ENCODE results near the gene LRRC23.
A peak's percentile ranks its signal among the peaks of the same experiment; 100 is the strongest.
"Not testable (repeated sequence)": the region's sequence is repeated elsewhere in the genome, so short reads cannot be mapped to it uniquely, and the experiment has no call there.

The LRRC23 gene

DNA sequence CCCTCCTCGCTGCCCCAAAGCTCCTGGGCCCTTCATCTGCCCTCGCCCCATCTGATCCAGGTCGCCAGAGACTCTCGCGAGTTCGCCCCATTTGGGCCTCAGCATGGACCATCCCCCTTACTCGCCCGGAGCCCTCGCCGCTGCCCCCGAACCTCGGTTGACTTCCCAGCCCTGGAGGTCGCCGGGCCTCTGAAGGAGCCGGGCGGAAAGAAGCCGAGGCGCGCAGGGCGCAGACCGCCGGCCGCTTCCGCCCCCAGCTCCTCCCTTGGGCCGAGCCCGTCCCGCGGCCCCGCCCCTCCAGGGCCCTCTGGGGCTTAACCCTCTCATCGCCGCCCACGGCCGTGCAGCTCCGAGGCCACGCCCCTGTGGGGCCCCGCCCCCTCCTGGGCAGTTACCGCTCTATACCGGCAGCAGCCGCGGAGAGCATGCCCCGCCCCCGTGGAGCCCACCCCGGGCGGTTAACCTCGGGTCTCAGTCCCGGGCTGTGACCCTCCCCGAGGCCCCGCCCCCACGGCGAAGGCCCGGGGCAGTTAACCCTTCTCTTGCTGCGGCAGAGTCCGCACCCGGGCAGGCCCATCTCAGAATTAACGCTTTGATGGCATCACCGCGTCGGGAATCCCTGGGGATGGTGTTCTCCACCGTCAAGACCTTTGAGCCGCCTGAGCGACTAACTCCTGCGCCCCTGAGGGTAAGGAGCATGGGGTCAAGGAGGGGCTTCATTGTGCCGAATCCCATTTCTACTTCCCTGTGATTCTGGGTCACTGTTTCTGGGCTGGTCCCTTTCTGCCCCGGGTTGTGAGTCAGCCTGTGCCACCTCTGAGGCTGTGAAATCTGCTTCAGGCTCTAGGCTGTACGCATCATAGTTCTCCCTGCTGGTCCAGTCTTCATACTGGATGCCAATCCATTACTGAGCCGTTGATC lies 31.3 kb upstream of the LRRC23 start, which contains the start of gene SPSB2:
SPSB2 (minus strand) TSS at position 210 of the 921 bp plus-strand sequence. CDS start 402 bp downstream, outside the sequence.
- peak; percentile 62 for DNase-seq

DNA sequence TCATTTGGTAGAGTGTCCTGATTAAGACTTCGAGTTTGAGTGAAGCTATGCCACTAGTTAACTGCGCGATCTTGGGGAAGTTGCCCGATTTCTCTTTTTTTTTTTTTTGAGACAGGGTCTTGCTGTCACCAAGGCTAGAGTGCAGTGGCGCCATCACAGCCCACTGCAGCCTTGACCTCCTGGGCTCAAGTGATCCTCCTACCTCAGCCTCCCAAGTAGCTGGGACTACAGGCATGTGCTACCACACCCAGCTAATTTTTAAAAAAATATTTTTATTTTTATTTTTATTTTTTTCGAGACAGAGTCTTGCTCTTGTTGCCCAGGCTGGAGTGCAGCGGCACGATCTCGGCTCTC lies 30.6 kb upstream of the LRRC23 start:
- DNase-seq = not testable (repeated sequence)

DNA sequence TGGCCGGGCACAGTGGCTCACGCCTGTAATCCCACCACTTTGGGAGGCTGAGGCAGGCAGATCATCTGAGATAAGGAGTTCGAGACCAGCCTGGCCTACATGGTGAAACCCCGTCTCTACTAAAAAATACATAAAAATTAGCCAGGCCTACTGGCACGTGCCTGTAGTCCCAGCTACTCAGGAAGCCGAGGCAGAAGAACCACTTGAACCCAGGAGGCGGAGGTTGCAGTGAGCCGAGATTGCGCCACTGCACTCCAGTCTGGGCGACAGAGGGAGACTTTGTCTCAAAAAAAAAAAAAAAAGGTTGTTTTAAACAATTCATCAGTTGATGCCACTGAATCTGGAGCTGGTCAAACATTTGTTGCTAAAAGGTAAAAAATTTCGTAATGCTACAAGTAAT lies 24.8 kb upstream of the LRRC23 start:
- DNase-seq = not testable (repeated sequence)

DNA sequence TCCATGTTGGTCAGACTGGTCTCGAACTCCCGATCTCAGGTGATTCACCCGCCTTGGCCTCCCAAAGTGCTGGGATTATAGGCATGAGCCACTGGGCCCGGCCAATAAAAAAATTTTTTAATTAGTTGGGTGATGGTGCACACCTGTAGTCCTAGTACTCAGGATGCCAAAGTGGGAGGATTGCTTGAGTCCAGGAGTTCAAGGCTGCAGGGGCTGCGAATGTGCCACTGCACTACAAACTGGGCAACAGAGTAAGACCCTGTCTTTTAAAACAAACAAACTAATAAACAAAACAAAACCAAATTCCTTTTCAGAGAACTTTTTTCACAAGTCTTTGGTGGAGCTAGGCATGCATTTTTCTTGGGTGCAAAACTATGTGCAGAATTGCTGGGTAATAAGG lies 21.4 kb upstream of the LRRC23 start:
- DNase-seq = no peak

DNA sequence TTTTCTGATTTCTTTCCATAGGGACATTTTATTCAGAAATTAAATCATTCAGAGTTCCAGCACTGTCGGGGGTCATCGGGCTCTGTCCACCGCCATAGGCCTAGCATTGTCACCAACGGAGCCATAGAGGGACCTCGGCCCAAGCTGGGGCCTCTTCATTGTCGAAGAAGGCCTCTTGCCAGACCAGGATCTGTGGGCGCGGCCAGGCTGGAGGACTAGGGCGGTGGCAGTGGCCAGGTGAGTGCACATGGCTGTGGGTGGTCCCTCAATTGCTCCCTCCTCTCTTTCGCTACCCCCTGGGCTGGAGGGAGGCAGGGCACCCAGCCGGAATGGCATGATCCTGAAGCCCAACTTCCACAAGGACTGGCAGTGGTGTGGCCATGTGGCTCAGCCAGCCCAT lies 20.9 kb upstream of the LRRC23 start:
- DNase-seq = no peak

DNA sequence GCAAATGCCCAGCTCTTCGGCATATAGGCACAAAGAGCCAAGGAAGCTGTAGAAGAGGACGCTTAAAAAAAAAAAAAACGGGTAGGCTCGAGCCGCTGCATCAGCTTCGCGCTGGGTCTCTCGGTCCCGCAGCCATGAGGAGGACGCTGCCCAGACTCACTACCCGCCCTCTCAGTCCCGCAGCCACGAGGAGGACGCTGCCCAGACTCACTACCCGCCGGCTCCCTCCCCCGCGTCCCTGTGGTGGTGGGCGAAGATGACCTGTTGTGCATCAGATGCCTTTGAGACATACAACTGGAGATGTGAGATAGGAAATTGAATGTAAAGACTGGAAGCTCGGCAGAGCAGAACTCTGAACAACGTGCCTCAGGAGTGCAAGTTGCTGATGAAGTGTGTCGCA lies 20.1 kb upstream of the LRRC23 start:
- no peak for DNase-seq

DNA sequence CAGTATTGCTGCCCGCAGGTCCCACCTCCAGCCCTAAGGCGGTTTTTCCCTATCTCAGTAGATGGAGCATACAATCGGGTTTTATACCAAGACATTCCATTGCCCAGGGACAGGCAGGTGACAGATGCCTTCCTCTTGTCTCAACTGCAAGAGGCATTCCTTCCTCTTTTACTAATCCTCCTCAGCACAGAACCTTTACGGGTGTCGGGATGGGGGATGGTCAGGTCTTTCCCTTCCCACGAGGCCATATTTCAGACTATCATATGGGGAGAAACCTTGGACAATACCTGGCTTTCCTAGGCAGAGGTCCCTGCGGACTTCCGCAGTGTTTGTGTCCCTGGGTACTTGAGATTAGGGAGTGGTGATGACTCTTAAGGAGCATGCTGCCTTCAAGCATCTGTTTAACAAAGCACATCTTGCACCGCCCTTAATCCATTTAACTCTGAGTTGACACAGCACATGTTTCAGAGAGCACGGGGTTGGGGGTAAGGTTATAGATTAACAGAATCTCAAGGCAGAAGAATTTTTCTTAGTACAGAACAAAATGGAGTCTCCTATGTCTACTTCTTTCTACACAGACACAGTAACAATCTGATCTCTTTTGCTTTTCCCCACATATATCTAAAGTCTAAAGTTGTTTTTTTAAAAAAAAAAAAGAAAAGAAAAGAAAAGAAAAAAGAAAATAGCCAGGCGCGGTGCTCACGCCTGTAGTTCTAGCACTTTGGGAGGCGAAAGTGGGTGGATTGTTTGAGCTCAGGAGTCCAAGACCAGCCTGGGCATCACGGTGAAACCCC lies 18.2 kb upstream of the LRRC23 start:
- DNase-seq = not testable (repeated sequence)

DNA sequence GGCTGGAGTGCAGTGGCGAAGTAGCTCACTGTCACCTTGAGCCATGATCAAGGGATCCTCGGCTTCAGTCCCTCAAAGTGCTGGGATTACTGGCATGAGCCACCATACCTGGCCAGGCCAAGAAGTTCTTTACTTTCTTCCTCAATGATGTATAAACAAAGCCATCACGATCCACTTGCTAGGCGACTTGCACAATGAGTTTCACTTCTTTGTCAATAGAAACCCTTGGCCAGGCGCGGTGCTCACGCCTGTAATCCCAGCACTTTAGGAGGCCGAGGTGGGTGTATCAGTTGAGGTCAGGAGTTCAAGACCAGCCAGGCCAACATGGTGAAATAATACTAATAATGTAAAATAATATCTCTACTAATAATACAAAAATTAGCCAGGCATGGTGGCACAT lies 17.2 kb upstream of the LRRC23 start:
- DNase-seq = peak; percentile 21

DNA sequence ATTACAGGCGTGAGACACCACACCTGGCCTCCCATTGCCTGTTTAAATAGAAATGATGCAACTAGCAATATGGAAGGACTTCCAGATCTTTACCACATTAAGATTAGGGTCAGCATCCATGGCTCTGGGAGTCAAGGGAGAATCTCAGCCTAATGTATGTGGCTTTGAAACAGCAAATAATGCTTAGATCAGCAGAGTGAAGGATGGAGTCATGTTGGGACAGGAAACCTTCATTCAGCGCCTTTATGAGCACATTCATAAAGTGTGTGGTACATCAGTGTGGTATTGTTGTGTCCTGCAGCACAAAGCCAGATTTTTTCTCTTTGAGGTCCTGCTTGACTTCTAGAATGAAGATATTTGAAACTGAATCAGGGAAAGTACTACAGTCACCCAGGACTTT lies 16.3 kb upstream of the LRRC23 start:
- no peak for DNase-seq

DNA sequence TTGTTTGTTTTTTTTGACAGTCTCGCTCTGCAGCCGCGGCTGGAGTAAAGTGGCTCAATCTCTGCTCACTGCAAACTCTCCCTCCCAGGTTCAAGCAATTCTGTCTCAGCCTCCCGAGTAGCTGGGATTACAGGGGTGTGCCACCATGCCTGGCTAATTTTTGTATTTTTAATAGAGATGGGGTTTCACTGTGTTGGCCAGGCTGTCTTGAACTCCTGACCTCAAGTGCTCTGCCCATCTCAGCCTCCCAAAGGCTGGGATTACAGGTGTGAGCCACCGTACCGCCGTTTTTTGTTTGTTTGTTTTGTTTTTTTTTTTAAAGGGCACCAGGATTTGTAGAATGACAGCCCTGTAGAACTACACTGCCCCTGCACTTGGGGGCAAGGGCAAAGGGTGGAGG lies 15.8 kb upstream of the LRRC23 start:
- not testable (repeated sequence) for DNase-seq

DNA sequence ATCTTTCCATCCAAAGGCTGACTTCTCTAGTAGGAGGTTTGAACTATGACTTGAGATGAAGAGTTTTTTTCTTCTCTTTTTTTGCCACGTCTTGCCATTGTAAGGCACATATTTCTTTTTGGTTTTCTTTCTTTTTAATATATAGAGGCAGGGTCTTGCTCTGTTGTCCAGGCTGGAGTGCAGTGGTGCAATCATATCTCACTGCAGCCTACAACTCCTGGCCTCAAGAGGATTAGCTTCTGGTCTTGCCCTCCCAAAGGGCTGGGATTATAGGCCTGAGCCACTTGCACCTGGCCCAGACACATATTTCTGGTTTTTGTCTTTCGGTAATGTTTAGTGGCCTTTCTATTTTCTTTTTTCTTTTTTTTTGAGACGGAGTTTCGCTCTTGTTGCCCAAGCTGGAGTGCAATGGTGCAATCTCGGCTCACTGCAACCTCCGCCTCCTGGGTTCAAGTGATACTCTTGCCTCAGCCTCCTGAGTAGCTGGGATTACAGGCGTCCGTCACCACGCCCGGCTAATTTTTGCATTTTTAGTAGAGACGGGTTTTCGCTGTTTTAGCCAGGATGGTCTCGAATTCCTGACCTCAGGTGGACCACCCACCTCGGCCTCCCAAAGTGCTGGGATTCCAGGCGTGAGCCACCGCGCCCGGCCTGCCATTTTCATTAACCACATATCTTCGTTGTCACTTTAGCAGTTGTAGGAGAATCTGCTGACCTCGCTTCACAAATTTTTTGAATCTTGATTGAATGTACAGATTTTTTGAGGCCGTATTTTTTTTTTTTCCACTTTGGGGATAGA lies 14.6 kb upstream of the LRRC23 start:
- DNase-seq = not testable (repeated sequence)

DNA sequence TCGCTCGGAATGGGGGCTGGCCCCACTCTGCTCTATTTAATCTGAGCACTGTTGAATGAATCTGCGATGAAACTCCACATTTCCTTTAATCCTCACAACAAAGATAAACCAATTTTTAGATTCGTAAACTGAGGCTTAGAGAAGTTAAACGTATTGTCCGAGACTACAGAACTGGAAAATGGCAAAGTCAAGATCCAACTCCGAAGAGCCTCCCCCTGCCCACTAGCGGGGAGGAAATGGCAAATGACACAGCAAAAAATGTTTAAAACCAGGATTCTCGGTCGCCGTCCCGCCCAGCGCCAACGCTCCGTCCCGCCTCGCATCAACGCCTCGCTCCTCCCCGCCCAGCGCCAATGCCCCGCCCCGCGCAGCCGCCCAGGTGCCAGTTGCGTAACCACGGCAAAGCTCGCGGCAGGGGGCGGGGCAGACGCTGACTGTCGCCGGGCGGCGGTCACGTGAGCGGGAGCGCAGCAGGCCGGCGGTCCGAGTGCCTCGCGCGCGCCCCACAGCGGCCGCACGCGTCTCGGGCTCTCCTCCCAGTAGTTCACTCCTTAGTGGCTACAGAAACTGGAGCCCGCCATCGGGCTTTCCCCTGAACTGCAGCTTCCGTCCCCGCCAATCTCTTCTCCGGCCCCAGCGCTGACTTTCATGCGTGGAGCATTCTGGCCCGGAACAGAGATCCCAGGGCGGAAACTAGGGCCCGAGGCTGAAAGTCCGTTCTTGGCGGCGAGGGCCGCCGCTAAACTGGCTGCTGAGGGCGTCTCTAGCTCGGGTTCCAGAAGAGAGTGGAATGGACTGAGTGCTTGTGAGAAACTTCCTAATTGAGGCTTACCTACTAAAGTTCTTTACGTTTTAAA lies 13.6 kb upstream of the LRRC23 start:
- DNase-seq = peak; percentile 87

DNA sequence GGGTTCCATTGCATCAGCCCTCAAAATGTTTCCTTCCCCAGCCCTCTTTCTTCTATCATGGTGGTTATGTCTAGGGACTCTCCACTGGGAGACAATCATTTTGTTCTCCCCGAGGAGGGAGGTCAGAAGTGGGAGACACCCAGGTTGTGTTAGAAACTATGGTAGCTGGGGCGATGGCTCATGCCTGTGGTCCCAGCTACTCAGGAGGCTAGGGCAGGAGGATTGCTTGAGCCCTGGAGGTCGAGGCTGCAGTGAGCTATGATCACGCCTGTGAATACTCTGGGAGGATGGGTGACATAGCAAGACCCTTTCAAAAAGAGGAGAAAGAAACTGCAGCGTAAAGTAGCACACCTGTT lies 13.0 kb upstream of the LRRC23 start:
- DNase-seq = no peak

DNA sequence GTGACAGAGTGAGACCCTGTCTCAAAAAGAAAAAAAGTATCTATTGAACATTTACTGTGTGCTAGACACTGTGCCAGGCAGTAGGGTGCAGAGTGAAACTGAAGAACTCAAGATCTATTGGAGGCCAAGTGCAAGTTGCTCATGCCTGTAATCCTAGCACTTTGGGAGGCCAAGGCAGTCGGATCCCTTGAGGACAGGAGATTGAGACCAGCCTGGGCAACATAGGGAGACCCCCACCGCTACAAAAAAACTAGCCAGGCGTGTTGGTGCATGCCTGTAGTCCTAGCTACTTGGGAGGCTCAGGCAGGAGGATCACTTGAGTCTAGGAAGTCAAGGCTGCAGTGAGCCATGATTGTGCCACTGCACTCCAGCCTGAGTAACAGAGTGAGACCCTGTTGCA lies 11.9 kb upstream of the LRRC23 start:
- not testable (repeated sequence) for DNase-seq

DNA sequence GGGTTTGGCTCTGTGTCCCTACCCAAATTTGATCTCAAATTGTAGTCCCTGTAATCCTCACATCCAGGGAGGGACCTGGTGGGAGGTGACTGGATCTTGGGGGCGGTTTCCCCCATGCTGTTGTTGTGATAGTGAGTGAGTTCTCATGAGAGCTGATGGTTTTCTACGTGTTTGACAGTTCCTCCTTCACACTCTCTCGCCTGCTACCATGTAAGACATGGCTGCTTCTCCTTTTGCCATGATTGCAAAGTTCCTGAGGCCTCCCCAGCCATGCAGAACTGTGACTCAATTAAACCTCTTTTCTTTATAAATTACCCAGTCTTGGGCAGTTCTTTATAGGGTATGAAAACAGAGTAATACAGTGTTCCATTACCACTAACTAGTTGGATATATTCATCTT lies 10.3 kb upstream of the LRRC23 start:
- DNase-seq = no peak

DNA sequence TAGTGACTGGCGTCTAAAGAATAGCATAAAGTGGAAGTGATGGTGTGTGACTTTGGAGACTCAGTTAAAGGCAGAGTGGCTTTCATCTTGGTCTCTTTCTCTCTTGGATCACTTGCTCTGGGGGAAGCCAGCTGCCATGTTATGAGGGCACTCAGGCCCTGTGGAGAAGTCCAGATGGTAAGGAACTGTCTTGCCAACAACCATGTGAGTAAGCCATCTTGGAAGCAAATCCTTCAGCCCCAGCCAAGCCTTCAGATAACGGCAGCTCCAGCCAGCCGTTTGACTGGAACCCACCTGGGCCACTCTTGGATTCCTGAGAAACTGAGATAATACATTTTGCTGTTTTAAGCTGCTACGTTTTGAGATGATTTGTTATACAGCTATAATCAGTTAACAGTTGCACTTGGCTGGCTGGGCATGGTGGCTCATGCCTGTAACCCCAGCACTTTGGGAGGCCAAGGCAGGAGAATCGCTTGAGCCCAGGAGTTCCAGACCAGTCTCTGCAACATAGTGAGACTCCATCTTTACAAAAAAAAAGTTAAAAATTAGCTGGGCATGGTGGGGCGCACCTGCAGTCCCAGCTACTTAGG lies 7.7 kb upstream of the LRRC23 start:
- DNase-seq = no peak

DNA sequence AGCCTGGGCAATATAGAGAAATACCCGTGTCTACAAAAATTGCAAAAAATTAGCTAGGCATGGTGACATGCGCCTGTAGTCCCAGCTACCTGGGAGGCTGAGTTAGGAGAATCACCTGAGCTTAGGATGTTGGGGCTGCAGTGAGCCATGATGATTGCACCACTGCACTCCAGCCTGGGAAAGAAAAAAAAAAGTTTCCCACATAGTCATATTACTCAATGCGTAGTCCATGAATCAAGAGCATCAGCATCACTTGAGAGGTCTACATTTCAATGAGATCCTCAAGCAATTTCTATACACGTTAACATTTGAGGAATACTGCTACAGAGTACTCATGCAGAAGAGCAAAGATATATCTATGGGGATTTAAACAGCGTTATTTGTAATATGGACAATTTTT lies 5.2 kb upstream of the LRRC23 start:
- DNase-seq = no peak

DNA sequence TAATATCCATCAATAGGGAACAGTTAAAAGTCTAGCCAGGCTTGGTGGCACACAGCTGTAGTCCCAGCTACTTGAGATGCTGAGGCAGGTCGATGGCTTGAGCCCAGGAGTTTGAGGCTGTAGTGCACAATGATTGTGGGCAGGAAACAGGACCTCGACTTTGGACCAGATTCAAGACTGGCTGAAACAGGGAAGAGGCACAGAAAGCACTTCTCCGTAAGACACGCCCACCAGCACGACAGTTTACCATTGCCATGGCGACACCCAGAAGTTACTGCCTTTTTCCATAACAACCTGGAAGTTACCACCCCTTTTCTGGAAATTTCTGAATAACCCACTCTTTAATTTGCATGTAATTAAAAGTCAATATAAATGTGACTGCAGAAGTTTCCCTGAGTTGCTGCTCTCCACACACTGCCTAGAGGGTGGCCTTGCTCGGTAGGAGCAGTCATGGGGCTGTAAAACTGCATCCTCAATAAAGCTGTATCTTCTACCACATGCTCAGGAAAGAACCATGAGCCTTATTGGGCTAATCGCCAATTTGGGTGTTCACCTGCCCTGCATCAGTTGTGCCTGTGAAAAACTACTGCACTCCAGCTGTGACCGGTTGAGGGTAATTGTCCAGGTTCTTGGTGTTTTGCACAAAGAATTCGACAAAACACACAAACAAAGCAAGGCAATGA lies 4.6 kb upstream of the LRRC23 start:
- no peak for DNase-seq

DNA sequence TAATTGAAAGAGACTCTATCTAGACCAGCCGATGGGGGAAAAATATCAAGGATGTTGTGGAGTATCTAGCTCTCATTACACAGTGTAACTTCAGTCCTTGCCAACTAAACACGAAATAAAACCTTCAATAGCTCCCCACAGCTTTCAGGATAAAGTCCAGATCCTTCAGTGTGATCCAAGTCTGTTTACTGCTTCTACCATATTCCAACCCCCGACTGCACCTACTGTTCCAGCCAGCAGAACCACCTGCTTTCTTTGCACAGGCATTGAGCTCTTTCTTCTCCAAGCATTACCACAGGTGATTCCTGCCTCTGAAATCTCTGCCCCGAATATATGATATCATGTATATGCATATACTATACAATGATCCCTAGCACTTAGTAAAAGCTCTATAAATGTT lies 2.2 kb upstream of the LRRC23 start:
- no peak for DNase-seq

DNA sequence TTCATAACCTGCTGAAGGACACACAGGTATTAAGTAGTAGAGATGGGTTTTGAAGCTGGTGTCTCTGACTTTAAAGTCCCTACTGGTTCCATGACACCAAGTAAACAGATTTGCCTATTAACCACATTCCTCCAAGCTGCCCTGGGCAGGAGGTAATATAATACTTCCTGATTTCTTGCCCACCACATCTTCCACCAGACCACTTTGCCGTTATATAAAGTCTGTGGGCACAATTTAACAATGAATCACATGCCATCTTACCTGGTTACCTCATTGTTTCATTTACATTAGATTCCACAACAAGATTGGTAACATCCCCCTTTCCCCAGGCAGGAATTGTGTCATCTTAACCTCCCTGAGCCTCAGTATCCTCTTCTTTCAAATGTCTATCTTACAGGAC lies 900 bp upstream of the LRRC23 start:
- no peak for DNase-seq

DNA sequence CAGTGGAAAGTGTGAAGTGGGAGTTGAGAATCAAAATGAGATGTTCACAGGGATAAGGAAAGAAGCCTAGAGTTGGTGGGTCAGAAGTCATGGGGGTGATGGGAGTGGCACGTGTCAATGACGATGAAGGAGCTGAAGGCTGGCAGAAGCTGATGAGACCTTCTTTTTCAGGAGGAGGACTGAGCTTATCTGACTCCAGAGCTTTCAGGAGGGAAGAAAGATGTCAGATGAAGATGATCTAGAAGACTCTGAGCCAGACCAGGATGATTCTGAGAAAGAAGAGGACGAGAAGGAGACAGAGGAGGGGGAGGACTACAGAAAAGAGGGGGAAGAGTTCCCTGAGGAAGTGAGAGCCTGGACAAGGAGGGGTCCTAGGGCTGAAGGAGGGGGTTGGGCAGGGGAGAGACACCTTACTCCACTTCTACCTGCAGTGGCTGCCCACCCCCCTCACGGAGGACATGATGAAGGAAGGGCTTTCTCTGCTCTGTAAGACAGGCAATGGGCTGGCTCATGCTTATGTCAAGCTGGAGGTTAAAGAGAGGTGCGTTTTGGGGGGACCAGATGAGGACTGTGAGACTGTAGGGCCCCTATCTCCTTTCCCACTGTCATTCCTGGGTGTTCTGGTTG lies 905 bp downstream of the LRRC23 start:
- DNase-seq = no peak

Data from SIG-M5 (cell line).